ENCODE measurements around the gene ATG101.
"Not testable (repeated sequence)": the region's sequence is repeated elsewhere in the genome, so short reads cannot be mapped to it uniquely, and the experiment has no call there.

ATG101 gene

DNA sequence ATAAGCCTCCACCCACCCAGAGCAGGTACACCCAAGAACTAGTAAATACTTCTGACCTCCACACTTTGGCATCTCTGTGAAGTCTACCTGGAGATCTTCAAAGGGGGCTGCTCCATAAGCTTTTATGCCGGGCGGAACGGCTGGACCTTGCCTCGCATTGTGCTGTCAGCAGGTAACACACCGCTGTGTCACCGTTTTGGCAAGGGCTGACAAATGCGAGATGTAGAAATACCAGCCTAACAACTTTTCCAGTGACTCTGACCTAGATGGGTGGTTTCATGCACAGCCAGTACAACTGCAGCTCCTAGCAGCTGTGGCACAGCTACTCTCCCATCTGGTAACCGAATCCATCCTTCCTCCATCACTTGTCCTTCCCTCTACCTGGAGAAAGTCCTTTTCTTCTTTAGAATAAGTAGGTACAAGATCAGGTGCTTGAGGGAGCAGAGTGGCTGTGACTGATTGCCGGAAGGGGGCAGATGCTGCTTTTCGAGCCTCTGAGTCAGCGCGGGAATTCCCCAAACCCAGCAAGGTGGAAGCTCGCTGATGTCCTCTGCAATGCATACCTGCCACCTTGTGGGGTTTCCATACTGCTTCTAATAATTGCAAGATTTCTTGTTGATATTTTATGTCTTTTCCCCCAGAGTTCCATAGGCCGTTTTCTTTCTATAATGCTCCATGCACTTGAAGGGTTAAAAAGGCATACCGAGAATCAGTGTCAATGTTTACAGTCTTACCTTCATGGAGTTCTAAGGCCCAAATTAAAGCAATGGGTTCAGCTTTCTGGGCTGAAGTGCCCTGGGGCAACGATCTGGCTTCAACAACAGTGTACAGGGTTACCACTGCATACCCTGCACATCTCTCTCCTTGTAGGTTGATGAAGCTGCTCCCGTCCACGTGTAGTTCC is 46.7 kb downstream of the ATG101 start:
- DNase-seq = not testable (repeated sequence)

DNA sequence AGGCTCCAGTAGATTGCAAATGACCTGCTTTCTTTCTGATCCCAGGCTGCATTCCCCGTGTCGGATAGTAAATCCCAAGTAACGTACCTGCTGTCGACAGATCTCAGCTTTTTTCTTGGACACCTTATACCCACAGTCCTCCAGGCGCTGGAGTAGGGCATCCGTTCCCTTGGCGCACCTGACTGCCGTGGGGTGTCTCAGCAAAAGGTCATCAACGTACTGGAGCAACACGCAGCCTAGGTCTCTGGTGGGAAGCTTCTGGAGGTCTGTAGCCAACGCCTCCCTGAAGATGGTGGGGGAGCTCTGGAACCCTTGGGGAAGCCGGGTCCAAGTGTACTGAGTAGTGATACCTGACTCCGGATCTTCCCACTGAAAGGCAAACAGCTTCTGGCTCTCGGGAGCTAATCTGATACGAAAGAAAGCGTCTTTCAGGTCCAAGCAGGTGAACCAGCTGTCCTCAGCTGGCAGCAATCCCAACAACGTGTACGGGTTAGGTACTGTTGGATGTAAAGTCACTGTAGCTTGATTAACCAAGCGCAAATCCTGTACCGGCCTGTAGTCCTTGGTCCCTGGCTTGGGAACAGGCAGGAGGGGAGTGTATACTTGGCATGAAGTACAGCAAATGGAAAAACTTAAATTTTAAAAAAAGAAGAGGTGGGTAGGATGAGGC is 48.2 kb downstream of the ATG101 start:
- not testable (repeated sequence) for DNase-seq

DNA sequence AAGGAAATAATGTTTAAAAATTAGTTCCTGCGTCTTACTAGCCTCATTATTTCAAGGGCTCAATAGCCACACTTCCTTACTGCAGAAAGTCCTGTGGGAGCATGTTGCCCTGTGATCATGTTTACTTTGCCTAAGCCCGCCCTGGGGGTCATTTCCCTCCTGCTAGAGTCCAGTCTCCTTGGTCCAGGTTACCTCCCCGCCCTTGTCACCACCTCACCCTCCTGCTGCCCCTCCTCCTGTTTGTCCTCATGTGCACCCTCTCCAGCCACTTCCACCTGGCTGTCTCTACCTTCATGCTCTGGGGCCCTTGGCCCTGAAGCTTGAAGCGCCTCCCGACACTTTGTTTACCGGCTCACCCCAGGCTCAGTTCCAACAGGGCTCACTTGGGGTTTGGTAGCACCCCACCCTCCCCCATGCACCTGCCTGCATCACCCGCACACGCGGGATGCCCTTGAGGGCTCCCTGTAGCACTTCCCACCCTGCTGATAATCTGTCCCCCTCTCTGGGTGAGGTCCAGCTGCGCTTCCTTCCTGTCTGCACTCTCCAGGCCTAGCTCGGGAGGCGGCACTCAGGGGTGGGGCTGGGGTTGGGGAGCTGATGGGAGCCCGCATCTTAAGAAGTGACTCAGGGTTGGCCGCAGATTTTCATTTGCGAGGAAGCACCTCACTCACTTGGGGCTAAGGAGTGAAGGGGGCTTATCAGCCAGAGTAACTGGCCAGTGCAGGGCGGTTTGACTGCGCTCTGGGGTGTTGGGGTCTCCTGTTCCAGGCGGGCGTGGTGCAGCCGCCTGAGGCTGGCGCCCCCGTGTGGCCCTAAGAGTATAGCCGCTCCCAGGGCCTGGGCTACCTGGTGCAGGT is 49.8 kb downstream of the ATG101 start:
- no peak for DNase-seq

DNA sequence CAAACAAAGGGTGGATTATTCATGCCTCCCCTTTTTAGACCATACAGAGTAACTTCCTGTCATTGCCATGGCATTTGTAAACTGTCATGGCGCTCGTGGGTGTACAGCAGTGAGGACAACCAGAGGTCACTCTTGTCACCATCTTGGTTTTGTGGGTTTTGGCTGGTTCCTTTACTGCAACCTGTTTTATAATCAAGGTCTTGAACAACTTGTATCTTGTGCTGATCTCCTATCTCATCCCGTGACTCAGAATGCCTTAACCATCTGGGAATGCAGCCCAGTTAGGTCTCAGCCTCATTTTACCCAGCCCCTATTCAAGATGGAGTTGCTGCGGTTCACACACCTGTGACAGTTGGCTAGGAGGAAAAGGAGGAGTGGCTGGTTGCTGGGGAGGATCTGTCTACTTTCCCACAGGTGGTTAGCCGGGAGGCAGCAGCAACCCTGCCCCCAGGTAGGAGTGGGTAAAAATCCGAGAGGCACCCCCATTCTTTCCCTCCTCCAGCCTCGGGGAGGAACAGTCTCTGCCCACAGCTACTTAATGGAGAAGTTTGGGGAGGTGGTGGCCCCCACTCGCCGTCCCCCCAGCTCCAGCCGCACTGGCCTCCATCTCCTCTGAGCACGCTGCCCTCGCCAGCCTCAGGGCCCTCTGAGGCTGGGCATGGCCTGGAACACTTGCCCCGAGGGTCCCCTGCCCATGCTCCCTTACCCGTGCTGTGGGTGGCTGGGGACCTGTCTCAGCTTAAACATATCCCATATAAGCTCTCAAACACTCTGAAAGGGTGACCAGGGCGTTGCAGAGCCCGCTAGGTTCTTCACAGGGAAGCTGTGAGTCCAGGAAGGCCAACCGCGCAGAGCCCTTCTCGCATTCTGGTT is 51.4 kb downstream of the ATG101 start:
- peak; percentile 6 for DNase-seq

DNA sequence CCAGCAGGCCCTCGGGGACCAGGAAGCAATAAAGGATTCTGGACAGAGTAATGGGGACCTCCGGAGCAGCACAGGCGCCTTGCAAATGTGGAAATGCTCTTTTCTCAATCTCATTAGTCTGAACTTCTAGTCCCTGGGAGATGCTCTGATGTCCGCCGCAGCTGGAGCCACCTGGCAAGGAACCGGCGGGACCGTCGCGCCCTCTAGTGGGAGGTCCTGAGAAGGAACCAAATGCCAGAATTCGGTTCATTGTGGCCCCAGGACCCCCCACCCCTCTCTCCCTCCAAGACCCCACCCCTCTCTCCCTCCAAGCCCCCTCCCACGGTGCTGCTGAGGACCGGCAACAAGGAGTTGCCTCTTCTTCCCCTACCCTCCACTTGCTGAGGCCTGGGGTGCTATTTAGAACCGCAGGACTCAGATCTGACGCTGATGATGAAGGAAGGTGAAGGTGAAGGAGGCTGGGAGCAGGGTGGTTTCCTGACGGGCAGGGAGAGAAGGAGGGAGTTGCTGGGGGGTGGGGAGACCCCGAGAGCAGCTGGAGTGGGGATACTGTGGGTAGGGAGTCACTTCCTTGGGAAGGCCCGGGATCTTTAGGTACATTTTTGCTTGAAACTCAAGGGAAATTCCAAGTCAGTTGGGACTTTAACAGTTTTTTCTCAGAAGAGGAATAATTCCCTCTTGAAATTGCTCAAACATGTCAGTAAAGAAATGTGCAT is 52.2 kb downstream of the ATG101 start:
- peak; percentile 67 for DNase-seq

DNA sequence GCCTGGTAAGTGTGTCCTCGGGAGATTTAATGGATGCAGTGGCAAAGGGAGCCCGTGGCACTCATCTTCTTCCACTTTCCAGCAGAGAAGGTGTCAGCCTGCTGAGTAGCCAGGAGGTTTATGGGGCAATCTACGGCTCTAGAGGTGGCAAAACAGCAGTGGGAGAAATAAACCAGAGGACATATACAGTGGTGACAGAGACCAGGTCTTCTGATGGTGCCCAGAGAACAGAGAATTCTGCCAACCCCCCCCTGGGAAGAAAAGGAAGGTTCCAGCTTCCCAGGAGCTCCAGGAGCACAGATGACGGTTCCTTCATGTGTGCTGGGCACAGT is 52.7 kb downstream of the ATG101 start:
- no peak for DNase-seq

DNA sequence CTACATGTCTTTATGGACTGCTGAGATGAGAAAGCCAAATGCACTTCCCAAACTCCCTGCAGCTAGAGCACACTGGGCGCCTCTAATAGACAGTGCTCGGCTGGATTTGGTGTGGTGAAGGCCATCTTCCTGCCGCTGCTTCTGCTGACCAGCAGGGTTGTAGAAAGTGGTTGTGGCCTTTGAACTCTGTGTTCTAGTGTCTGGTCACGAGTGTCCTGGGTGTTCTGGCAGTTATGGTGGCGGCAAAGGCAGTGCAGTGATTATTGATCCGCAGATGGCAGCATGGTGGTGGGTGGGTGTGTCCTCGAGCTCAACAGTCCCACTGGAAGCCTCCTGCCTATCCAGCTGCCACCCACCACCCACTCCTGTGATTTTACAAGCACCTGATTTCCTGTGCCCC is 53.1 kb downstream of the ATG101 start:
- no peak for DNase-seq

DNA sequence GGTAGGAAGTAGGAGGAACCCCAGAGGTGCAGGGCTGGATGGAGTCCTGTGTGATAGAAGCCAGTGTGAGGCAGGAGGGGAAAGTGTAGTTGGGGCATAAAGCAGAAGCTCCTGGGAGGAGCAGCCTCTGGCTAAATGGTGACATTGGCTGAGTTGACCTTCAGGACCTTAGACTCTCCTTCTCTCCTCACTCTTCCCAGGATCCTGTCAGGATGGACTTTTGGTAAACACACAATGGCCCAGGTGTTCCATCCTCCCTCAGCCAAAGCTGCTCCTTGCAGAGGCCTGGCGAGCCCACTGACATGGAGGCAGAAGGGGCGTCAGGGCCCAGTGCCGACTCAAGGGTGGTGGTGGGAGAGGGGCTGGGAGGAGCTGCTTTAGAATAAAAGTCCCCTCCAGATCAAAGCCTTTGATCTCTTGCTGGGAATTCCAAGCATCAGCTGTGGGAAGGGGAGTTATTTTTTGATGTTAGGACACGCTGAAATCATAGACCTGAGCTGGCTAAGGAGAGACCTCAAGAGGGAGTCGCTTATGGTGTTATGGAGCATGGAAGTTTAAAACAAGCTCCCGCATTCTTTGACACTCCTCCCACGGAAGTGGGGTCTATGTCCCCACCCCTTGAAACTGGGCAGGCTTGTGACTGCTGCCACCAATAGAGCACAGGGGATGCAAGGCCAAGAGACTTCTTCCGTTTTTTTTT is 53.9 kb downstream of the ATG101 start:
- no peak for DNase-seq

DNA sequence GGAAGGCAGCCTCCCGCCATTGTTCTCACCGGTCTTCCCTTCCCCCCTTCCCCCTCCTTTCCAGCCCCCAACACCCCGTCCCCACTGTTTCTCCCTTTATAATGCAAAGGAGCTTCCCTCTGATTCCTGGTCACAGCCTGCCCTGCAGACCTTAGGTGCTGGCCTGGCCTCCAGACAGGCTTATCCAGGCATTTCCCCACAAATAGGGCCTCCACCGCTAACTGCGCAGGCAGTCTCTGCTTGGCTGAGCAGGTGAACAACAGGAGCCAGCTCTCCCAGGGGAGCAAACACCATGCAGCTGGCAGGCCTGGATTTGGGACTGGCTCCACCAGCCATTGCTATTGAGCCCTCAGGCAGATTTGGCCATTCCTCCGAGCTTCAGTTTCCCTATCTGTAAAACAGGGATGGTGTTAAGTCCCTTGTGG is 55.7 kb downstream of the ATG101 start:
- DNase-seq = no peak

DNA sequence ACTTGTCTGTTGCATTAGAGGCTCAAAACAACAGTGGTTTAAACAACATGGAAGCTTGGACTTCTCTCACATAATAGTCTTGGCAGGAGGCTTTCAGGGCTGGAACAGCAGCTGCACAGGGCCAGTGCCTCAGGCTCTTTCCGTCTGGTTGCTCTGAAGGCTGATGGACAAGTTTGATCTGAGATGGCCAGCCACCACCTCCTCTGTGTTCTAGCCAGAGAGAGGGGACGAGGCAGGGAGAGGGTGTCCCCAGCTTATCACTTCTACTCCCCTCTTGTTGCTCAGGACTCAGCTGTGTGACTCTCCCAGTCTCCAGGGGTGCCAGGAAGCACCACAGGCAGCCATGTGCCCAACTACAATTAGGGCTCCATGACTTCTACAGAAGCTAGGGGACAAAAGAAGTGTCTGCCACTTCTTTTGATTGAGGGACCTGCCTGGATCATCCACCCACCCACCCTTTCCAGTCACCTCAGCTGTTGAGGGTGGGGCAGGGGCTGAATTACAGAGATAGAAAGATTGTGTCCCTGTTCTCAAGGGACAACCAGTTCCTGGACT is 56.3 kb downstream of the ATG101 start:
- DNase-seq = no peak
